GM21737 (cell line): ENCODE results near the gene NALF2.

Experiments
- ATAC-seq: cut with Tn5 transposase; IDR thresholded peaks from one replicate; pipeline ENCODE4 v1.9.1; 2021; ENCODE audit warnings: mild to moderate bottlenecking, moderate library complexity; ENCODE audit not compliant: unreplicated experiment

Gene NALF2

GRCh38 chrX:69503782-69504625, at the start of gene NALF2:
TSS of gene NALF2 (plus strand) at chrX:69504326. CDS start at chrX:69505283, 957 bp downstream.
- ATAC-seq = no peak

GRCh38 chrX:69457756-69458155, 46.4 kb upstream of the NALF2 start:
- no peak for ATAC-seq

- ATAC-seq = no peak
Observed at GRCh38 chrX:69466546-69466945, 37.6 kb upstream of the NALF2 start.

GRCh38 chrX:69469975-69470374, 34.2 kb upstream of the NALF2 start:
- no peak for ATAC-seq

- ATAC-seq = no peak
Observed at GRCh38 chrX:69489625-69490024, 14.5 kb upstream of the NALF2 start.

GRCh38 chrX:69493193-69493592, 10.9 kb upstream of the NALF2 start:
- ATAC-seq = no peak

- no peak for ATAC-seq
Observed at GRCh38 chrX:69493766-69494165, 10.4 kb upstream of the NALF2 start.

GRCh38 chrX:69496183-69496582, 7.9 kb upstream of the NALF2 start:
- no peak for ATAC-seq

- no peak for ATAC-seq
Observed at GRCh38 chrX:69501429-69501828, 2.7 kb upstream of the NALF2 start.

- ATAC-seq = no peak
Observed at GRCh38 chrX:69503228-69503781, 821 bp upstream of the NALF2 start.

- no peak for ATAC-seq
Observed at GRCh38 chrX:69504626-69505612, 793 bp downstream of the NALF2 start.

GRCh38 chrX:69505772-69506616, 1.9 kb downstream of the NALF2 start:
- ATAC-seq = no peak

- no peak for ATAC-seq
Observed at GRCh38 chrX:69506617-69507499, 2.7 kb downstream of the NALF2 start.

GRCh38 chrX:69507500-69507789, 3.3 kb downstream of the NALF2 start:
- no peak for ATAC-seq

- ATAC-seq = no peak
Observed at GRCh38 chrX:69508610-69509009, 4.5 kb downstream of the NALF2 start.

- ATAC-seq = no peak
Observed at GRCh38 chrX:69510137-69510715, 6.1 kb downstream of the NALF2 start.

- ATAC-seq = no peak
Observed at GRCh38 chrX:69510914-69511513, 6.9 kb downstream of the NALF2 start.

GRCh38 chrX:69522052-69522451, 17.9 kb downstream of the NALF2 start:
- ATAC-seq = no peak

GRCh38 chrX:69523314-69523713, 19.2 kb downstream of the NALF2 start:
- ATAC-seq = no peak
